Measurements from ENCODE around the gene SIRPA.

SIRPA gene

DNA sequence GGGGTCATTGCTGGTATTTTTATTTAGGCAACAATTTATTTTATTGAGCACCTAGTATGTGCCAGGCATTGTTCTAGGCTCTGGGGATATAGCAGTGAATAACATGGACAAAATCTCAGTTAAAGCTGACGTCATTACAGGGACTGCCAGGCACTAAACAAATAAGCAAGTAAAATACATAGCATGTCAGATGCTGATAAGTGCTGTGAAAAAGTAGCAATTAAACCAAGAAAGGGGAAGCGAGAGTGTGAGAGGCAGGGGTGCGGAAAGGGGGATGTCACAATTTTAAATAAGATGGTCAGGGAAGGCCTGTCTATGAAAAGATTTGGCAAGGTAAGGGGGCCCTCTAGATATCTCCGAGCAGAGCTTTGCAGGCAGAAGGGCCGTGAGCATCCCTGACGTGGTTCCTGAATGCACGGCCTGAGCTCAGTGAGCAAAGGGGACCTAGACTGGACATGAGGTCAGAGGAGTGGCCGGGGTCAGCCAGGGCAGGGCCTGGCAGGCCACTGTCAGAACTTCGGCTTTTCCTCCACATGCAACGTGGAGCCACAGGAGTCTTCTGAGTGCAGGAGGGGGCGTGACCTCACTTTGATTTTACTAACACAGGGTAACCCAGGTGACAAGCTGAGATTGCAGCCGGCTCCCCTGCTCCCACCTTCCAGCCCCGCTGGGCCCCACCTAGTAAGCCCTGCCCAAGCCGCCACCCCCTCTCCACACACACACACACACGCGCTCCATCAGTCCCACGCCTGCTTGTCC, 24.2 kb upstream of the SIRPA start:
- peak in 1 of 2 experiments; percentile 26 for DNase-seq

DNA sequence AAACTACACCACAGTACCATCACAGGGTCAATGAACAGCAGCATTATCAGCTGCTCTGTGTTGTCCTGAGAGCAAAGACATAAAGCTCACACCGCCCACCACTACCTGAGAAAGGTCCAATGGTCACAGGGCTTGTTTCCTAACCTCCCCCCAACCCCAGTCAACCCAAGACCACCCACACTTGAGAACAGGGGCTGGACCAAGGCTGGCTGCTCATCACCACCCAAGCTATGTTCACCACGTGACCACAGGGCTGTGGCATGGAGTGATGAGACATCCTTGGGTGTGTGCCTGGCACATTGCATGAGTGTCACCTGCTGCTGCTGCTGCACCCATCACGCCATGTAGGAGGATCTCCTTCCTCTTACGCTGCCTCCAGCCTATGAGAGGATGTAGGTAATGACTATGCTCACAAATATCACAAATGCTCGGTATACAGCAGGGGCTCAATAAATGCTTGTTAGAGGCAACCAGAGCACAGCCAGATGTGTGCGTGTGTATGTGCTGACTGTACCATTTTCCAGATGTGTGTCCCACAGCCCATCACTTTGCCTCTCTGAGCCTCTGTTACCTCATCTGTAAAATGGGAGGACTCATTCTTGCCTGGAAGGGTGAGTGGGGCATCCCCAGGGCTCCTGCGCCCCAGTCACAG, 23.3 kb upstream of the SIRPA start:
- DNase-seq, result no peak

DNA sequence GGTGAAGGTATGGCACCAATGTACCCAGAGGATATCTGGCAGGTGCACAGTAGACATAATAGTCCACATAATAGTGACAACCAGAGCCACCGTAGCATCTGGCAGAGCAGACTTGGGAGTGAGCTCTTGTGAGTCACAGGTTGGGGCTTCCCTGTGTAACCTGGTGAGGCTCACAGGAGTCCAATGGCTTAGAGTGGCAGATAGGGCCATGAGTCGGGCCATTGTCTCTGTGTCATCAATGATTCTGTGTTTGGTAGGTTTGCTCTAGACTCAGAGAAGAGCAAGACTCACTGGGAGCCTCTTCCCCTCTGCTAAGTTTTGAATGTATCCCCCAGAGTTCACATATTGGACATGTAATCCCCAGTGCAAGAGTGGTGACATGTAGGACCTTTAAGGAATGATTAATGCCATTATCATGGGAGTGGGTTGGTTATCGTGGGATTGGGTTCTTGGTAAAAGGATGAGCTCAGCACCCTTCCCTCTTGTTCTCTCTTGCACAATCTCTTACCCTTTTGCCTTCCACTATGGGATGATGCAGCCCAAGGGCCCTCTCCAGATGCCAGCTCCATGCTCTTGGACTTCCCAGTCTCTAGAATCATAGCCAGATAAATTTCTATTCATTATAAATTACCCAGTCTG, 22.6 kb upstream of the SIRPA start:
- no peak for DNase-seq

DNA sequence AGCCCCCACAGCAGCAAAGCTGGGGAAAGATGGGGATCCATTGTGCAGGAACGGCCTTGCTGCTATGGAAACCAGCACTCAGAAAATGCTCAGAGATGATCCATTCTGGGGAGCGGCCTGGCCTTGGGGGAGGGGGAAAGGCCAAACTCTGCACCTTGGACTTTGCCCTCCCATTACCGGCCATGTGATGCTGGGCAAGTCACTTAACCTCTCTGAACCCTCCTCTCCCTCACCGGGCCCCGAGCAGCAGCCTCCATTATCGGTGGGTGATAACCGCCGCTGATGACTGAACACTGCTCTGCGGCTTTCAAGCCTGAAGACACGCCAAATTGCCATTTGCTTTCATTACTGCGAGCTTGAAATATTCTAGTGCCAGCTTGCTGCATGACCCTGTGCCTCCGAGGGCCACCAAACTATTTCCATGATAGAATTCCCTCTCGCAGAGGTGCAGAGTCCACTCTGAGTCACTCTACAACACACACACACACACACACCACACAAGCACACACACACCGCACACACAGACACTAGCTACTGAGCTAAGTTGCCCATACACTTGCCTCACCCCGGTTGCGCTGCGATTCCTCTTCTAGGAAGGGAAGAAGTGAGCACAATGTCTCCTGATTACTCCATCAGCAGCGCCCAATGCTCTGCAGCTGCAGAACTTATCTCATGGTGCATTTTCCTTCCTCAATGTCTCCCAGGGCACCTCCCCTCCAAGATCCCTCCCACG, 20.6 kb upstream of the SIRPA start:
- DNase-seq, result peak; percentile 79 to 81

DNA sequence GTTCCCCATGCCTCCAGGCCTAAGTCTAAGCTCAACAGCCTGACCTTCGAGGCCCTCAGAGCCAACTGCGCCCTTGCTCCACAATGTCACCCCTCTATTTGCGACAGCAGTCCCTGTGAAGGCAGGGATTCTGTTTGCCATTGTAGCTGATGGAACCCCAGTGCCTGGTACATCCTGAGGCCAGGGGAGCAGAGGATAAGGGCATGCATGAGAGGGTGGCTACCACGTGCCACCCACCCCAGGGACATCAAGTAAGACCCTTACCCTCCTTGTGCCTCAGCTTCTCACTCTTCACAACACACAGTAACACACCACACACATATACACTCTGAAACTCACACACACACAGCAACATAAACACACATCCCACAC, 20.0 kb upstream of the SIRPA start:
- DNase-seq, result no peak

DNA sequence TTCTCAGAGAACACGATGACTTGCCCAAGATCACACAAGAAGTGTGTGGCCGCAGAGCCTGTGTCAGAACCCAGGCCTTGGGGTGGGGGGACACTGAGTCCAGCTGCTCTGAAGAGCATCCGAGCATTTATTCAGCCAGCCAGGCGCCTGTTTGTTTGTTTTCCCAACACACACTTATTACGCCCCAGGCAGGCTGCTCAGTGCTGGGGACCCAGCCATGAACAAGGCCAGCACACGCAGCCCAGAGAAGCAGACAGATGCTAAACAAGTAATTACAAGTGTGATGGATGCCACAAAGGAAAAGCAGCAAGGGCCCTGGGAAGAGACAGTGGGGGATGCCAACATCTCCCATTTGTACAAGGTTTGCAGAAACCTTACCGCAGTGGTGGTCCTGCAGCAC, 19.4 kb upstream of the SIRPA start:
- no peak for DNase-seq

DNA sequence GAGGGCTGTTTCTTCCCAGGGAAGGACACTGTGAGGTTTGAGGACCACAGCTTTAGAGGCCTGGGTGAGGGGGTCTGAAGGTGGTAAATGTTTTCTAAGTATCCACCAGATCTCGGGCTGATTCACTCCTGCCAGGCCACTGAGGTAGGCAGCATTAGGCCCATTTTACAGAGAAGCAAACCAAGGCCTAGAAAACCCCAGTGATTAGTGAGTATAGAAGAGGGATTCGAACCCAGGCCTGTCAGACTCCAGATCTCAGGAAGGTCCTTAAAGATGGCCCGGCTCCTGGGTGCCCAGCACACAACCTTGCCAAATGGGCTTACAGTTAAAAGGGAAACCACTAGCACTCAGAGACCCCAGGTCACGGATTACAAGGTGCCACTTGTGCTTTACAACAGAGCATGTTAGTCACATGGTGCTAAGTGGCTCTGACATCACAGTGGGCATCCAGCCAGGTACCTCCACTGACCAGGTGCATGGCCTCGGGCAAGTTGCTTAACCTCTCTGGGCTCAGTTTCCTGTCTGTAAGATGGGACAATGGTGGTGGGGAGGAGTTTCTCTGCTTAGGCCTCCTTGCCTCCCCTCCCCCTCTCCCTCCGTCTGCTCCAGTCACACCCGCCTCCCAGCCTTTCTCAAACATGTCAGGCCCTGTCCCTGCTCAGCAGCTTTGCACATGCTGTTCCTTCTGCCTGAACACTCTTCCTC, 18.8 kb upstream of the SIRPA start:
- no peak for DNase-seq

DNA sequence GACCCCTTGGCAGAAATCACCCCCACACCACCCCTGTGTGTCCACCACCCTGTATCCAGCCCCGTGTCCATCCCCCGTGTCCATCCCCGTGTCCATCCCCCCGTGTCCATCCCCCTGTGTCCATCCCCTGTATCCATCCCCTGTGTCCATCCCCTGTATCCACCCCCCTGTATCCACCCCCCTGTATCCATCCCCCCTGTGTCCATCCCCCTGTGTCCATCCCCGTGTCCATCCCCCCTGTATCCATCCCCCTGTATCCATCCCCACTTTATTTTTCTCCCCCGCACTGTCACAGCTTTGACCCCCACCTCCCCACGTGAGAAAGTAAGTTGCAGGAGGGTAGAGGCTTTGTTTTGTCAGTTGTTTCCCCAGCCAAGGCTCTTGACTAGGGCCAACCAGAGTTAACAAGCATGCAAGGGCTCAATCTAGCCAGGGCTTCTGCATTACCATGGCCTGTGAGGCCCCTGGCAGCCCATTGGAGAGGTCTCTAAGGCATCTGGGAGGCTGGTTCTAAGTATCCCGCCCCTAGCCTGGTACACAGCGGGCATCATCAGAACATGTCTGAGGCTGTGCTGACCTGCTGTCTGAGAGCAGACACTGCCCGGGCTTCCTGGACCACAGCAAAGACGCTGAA, 18.1 kb upstream of the SIRPA start:
- DNase-seq, result no peak

DNA sequence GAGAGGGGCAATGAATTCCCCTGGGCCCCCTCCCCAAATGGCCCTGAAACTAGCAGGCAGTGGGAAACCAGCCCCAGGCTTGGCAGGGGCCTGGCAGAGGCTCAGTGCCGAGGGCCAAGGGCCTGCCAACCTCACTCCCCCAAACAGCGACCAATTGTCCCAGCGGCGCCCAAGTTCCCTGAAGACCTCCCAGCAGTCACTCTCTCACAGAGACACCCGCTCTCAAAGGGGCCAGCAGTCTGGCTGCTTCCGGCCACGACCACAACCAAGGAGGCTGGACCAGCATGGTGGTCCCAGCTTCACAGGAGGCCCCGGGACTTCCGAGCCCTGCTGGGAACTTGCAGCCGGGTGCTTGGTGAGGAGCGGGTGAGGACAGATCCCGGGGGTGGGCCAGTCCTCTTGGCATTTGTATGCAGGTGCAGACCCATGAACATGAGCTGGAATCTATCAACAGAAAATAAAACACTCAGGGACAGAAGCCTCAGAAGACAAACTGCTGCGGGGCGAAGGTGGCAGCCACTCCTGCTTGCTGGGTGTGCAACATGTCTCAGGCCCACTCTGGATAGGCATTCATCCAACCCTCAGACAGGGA, 17.5 kb upstream of the SIRPA start:
- DNase-seq, result no peak

DNA sequence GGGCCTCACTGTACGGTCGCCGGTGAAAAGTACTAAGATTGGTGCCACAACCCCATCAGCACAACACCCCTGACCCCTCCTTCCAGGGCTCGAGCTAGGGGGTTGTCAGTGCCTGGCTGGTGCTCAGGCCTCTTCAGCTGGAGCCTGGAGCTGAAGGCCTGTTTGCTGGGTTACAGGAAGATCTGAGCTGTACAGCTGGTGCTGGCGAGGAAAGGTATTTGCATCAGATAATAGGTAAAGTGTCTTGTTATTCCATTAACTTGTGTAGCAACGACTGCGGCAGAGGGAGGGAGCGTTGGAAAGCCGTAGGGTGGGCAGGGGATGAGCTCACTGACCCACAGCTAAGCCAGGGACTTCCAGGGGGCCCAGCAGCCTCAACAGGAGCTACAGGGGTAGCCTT, 15.8 kb upstream of the SIRPA start:
- DNase-seq, result no peak

DNA sequence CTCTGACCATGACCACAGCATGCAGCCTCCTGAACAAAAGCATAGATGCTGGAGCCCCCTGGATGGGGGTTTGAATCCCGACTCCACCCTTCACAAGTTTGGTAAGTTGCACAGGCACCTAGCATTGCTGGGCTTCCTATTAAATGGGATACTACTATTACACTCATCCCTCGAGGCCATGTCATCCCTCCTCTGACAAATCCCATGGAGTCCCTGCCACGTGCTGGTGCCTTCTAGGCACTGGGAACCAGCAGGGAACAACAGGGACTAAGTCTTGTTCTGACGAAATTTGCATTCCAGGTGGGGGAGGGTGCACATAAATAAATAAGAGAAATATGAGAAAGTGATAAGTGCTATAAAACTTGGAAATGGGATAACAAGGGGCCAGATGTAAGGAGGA, 15.3 kb upstream of the SIRPA start:
- no peak for DNase-seq

DNA sequence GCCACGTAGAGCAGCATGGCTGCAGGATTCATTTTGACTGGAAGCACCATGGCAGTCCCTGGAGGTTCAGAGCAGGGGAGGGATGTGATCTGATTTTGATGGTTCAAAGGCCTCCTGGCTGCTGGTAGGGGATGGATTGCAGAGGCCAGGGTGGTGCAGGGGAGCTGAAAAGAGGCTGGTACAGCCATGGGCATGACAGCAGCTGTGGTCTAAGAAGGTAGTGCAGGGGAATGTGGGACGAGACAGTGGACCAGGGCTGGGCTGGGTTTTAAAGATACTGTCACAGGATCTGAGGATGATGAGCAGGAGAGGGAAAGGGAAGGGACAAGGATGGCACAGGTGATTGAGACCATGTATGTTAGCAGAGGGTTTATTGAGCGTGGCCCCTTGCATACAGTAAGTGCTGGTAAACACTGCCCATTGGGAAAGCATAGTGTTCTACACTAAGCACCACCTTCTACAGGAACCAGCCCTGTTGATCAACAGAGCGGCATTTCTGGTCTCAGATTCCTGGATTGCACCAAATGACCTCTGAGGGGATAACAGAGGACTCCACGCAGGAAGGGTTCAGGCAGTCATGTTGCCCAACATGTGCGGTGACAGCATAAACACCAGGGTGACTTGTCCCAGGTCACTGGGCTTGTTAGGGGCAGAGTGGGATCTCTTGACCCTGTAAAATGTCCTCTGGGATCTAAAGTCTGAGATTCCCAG, 14.5 kb upstream of the SIRPA start:
- no peak for DNase-seq

DNA sequence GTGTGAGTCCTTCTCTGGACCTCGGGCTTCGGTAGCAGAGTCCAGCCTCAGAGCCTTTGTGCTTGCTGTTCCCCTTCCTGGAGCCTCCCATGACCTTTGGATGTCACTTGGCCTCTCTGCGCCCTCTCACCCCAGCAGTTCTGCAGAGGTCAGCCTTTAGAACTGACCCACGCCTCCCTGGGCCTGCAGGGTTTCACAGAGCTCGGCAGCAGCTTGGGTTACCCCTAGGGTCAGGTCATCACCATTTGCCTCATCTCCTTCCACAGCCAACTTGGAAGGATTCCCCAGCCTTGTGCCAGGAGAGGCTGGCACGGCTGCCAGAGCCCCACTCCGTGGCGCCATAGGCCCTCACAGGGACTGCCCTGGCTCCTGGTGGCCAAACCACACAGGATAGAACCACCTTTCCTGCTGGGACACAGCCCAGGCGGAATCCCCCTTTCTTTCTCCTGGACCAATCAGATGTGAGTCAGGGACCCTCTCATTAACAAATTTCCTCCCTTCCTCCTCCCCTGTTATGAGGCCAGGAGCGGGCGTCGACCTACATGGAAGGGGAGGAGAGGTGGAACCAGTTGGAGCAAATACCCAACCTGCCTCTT, 13.9 kb upstream of the SIRPA start:
- no peak for DNase-seq

DNA sequence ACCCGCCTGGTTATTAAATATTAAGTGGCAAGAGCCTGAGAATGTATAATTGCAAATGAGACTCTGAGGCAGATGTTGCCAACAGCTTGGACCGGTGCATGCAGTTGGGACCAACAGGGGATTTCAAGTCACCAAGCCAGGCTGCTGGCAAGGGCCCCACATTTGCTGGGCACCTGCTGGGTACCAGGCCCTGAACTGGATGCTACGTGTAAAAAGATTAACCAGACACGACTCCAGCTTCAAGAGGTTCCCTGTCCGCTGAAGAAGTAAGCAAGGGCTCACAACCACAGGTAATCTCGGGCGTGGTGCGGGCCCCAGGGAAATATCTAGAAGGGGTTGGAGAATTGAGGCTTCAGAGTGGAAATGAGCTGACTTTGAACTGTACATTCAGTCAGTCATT, 13.2 kb upstream of the SIRPA start:
- DNase-seq, result no peak

DNA sequence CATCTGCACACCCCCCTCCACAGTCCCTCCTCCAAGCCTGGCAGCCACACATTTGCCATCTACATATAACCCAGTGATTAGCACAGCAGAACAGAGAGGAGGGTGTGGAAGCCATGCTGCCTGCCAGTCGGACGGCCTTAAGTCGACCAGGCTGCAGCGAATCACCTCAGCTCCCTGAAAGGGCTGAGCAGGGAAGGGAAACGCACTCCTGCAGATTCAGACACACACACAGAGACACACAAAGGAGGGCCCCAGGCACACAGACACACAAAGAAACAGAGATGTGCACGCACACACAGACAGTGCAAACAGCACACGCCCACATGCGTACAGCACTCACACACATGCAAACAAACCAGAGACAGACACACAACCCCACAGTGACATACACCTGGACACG, 11.2 kb upstream of the SIRPA start:
- no peak for DNase-seq

DNA sequence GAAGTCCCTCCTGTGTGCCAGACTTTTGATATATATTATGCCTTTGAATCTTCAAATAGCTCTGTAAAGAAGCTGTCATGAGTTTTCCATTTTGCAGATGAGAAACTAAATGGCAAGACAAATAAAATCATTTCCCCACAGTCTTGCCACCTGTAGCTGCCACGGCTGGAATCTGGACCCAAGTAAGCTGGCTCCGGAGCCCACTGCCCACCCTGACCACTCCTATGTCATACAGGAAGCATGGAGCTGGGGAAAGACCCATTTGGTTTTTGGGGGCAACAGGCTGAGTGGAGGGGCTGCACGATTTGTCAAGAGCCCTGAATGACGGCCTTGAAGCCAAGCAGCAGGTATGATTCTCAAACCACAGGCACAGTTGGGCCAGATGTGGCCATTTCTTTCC, 10.0 kb upstream of the SIRPA start:
- DNase-seq, result no peak

DNA sequence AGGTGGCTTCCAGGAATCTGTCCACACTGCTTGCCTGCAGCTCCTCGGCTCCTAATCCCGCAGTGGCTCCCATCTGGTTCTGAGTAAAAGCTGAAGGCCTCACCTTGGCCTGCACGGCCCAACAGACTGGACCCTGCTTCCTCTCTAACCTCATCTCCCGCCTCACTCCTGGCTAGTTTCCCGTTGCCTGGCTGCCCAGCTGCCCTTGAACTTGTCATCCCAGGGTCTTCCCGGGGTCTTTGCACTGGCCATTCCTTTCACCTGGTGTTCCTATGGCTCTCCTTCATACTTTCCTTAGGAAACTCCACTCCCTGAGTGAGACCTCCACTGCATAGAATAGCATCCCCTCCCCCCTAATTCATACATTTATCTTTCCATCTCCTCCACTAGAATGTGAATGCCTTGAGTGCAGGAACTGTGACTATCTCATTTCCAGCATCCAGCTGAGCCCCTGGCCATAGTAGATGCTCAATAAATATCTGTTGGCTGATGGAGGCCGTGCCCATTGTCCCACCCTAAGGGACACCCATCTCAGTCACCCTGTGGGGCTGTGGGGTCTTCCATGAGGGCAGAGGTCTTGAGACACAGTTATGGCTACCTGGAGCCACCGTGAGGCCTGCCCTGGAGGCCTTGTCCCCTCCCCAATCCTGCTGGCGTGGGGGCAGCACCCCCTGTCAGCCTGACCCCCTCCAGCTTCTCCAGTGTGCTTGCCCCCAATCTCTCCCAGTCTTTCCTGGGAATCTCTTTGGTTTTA, 9.1 kb upstream of the SIRPA start:
- DNase-seq, result no peak

DNA sequence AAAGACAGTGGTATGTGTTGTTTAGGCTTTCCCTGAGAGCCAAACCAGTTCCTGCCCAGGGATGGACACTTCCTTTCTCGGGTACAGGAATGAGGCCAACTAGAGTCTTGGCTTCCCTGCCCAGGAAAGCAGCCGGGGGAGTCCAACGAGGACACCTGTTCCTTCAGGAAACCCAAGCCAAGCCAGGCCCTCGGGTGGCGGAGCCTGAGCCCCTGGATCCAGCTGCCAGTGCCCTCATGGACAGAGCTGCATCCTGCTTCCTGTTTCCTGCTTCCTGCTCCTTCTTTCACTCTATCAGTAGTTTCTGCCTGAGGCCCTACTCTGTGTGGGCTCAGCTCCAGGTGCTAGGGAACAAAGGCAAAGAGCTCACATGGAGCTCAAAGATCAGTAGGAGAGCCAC, 7.9 kb upstream of the SIRPA start:
- no peak for DNase-seq

DNA sequence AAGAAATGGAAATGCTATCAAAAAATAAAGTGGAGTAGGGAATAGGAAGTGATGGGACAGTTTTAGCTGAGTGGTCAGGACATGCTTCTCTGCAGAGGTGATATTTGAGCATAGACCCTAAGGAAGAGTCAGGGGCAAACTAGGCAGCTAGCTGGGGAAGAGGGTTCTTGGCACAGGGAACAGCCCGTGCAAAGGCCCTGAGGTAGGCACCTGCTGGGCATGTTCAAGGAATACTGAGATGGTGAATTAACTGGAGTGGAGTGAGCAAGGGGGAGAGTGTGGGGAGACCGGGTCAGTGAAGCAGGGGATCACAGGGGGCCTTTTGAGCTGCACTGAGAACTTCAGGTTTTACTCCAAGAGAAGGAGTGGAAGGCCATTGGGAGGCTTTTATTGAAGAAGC, 7.5 kb upstream of the SIRPA start:
- DNase-seq, result no peak

DNA sequence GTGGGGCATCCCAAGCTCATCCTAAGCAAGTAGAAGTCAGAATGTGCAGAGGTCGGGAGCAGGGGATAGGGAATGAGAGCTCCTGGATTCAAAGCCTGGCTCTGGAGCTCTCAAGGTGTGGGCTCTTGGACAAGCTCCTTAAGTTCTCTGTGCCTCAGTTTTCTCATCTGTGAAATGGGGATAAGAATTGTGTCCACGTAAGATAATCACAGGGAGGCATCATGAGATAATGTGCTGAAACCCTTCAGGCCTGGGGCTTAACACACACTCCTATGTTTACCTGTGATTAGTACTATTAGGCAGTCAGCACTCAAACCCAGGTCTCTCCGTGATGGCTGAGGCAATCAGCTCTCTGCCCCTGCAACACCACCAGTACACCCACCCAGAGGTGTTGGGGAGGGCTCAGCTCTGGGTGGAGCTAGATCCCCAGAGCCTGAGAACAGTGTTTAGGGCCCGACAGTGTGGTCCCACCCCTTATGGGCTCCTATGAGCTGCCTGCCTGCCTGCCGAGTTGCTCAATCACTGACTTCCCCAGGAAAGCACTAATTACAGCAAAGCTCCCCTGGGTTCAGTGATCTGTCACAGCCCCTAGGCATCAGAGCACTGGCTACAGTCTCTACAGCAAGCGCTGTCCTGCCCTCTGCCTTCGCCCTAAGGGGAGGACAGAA, 6.3 kb upstream of the SIRPA start:
- DNase-seq, result peak; percentile 95
